ENCODE results near the gene MYOF. TPM values are rescaled to one million over a fixed set of nuclear protein-coding genes. Genes with fewer than 3 reads are reported as not detected.
"Not testable (repeated sequence)": the region's sequence is repeated elsewhere in the genome, so short reads cannot be mapped to it uniquely, and the experiment has no call there.

The MYOF gene
- total RNA-seq, 1 donor from 2014 or later = 87.9 TPM

DNA sequence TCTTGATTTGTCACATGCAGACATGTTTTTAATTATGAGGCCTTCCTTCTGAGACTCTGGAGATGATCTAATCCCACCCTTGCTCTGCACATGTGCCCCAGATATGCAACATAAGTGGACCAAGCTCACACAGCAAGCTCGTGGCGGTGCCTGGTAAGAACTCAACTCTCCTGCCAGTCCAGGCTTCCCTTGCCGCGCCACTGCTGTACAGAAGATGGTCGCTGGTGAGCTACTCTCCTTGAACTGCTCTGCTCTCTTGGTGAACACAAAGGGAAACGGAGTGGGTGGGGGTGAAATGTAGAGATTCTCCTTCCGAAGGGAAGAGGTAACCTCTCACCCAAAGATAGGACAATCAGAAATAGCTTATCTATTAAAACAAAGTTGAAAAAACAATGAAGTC lies 25.7 kb downstream of the MYOF start:
- no peak for DNase-seq

DNA sequence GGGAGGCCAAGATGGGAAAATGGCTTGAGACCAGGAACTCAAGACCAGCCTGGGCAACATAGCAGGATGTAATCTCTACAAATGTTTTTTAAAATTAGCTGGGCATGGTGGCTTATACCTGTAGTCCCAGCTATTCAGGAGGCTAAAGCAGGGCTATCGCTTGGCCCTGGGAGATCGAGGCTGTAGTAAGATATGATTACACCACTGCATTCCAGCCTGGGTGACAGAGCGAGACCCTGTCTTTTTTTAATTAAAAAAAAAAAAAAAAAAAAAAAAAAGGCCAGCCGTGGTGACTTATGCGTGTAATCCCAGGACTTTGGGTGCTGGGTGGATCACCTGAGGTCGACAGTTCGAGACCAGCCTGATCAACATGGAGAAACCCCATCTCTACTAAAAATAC lies 27.4 kb downstream of the MYOF start:
- no peak for DNase-seq

DNA sequence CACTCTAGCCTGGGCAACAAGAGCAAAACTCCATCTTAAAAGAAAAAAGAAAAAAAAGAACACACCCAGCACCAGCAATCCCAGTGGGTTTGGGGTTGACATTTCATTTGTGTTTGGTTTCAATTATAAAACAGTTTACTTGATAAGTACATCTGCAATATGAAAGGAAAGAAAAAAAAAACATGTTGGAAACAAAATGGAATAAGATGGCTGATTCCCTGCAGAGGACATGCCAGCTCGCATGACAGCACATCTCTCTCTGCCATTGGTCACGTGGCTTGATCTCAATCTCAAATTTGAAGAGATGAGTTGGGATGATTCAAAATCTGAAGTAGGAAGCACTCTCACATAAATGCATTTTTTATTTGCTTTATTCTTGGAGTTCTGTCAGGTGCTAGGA lies 28.0 kb downstream of the MYOF start:
- no peak for DNase-seq

DNA sequence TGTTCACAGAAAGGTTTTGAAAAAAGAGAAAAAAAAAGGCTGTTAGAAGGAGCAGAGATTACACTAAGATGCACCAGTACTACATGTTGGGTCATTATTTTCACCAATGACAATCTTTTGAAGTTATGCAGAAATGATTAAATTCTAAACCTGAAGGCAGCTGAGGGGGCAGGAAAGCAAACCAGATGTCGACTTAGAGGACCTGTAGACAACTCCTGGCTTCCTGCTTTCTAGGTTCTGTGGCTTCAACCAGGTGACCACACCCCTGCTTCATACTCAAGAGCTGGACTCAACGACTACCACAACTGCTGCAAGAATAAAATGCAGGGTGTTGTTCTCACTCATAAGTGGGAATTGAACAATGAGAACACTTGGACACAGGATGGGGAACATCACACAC lies 30.0 kb downstream of the MYOF start:
- DNase-seq = no peak

DNA sequence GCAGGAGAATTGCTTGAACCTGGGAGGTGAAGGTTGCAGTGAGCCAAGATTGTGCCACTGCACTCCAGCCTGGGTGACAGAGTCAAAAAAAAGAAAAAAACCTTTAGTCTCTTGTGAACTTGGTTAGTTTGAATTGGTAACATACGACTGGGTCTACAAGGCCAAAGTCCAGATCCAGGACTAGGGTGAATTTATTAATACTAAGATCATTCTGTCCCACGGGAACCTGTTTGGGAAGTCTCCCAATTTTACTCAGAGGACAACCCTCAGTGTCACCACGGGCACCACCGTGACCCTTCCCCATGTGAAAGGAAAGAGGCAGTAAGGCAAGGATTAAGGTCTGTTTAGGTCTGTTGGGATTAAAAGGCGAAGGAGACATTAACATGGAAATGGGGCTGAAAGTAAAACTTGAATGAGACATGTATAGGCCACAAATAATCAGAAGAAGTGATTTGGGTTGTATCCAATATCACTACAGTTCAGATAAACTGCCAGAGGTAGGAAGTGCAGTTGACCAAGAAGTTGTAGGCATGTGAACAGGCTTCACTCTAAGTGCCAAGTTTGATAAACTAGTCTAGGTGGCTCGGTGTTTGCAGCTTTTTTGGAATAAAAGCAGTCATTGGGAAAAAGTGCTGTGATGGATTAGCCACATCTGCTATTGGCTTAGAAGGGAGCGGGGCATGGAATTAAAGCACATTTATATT lies 30.7 kb downstream of the MYOF start:
- no peak for DNase-seq

GRCh38 chr10:93447970-93448369 lies 34.2 kb downstream of the MYOF start:
- no peak for DNase-seq

GRCh38 chr10:93447019-93447418 lies 35.1 kb downstream of the MYOF start:
- no peak for DNase-seq

GRCh38 chr10:93445978-93446720 lies 36.0 kb downstream of the MYOF start:
- no peak for DNase-seq

GRCh38 chr10:93445097-93445960 lies 36.8 kb downstream of the MYOF start:
- DNase-seq = peak; percentile 98

GRCh38 chr10:93443481-93443880 lies 38.7 kb downstream of the MYOF start:
- DNase-seq = no peak

DNA sequence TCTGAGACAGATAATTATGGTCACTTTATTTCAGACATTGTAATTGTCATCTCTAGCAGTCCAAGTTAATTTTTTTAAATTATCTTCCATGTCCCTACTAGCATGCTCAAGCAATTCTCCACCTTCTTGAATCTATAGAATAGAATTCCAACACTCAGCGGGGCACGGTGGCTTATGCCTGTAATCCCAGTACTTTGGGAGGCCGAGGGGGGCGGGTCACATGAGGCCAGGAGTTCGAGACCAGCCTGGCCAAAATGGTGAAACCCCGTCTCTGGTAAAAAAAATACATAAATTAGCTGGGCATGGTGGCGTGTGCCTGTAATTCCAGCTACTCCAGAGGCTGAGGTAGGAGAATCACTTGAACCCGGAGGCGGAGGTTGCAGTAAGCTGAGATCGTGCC lies 39.4 kb downstream of the MYOF start:
- not testable (repeated sequence) for DNase-seq

DNA sequence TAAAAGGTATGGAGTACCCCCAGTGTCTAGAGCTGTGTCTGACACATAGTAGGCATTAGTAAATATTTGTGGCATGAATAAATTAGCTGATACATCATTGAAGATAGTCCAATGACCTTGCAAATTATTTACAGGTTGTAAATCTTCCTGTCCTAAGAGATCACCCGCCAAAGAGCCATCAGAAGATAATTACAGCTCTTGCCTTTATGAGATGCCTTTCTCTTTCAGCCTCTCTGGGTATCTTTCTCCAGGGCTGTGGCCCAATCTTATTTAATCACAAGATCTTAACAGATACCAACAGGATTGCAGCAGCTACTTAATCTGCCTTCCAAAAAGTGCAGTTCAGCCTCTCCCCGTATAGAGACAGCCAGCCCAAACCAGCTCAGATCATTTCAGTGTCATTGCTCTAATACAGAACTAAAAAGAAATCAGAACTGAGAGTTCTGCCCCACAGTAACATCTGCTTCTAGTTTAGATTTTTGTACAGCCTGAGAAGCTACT lies 41.5 kb downstream of the MYOF start:
- DNase-seq = no peak

- DNase-seq = peak; percentile 64
Observed at GRCh38 chr10:93438613-93439253, 43.4 kb downstream of the MYOF start.

- peak; percentile 71 for DNase-seq
Observed at GRCh38 chr10:93437946-93438612, 44.1 kb downstream of the MYOF start.

DNA sequence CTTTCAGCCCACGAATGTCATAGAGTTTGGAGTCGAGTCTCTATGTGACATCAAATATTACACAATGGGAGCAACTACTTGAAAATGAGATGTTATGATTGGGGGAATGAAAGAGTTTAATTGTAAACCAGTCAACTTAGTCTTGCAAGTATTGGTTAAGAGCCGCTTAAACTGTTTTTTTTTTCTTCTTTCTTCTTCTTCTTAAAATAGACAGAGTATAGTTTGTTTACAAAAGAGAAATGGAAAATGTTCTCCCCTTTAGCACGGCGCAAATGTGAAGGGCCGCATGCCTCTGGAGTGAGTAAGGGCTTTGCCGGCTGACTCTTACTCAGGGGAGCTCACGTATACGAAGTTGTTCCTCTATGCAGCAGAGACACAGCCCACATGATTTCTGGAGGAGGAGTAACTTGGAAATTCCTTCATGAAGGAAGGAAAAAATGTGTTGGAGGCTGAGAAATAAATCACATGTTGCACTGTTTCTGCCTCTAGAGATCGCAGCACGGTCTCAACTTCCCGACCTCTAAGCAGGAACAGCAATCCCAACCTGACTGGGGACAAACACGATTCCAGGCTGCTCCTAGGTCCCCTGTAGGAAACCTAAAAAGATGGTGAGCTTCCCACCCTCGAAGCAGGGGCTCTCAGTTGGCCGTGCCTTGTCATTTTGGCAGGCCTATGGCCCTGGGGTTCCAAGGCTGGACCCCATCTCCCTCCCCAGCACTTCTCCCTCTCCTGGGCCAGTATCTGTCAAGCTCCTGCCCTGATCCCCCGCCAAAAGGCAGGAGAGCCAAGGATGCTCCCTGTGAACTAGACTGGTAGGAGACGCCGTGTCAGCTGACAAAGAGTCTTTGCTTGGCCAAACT lies 44.8 kb downstream of the MYOF start:
- DNase-seq = peak; percentile 97

- peak; percentile 95 for DNase-seq
Observed at GRCh38 chr10:93436591-93437085, 45.5 kb downstream of the MYOF start.

- peak; percentile 58 for DNase-seq
Observed at GRCh38 chr10:93435621-93436397, 46.3 kb downstream of the MYOF start.

DNA sequence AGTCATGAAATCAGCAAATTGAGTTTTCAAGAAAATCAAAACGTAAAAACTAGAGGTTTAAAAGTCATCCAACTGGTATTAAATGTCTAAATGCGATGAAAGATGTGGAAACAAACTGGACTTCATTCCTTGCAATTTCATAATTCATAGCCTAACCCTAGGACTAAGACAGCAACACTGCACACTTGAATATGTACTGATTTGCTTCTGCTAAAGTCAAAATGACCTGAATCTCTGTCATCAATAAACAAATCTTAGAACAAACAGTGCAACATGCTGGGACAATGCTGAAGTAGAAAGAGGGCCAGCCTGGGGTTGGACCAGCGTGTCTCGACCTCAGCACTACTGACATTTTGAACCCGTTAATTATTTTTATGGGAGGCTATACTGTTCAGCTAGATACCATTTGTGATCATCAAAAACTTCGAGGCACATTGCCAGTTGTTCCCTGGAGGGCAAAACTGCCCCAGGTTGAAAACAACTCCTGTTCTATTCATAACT lies 47.1 kb downstream of the MYOF start:
- no peak for DNase-seq

DNA sequence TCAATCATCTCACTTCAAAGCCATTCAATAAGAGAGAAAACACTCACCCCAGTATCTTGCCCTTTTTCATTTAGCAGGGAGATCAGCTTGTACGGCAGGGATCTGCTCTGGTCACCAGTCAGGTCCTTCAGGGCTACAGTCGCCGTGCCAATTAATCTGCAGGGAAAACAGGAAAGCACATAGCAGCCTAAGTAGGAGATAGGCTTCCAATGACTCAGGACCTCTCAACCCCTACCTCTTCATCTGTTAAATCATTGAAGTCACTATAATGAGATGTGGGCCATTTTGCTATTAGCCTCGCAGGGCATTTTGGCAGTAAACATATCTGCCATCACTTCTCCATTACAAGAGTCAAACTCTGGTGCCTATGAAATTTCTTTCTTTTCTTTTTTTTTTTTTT lies 50.8 kb downstream of the MYOF start:
- no peak for DNase-seq

All from tongue (tissue), 2 donors.